Stimulated activated CD8-positive, alpha-beta memory T cell treated with anti-CD3 and anti-CD28 coated beads, Interleukin-15, amount 100 ng/mL, for 48 hours (primary cell): Measurements from ENCODE around the gene GTF3C5.
"Not testable (repeated sequence)": the region's sequence is repeated elsewhere in the genome, so short reads cannot be mapped to it uniquely, and the experiment has no call there.

Source experiments
- DNase-seq, 2 donors: peaks; one replicate each; pipeline ENCODE4 v3.0.0-alpha.2; 2020; ENCODE audit warnings: low read depth in 2 of 2

GTF3C5 gene

GRCh38 chr9:133090752-133091385 lies 60.1 kb downstream of the GTF3C5 start:
- no peak for DNase-seq

DNA sequence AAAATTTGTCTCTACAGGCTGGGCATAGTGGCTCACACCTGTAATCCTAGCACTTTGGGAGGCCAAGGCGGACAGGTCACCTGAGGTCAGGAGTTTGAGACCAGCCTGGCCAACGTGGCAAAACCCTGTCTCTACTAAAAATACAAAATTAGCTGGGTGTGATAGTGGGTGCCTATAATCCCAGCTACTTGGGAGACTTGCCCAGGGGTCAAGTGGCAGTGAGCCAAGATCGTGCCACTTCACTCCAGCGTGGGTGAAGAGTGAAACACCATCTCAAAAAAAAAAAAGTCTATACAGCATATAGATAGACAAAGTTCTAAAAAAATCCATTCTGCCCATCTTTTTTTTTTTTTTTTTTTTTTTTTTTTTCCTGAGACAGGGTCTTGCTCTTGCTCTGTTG lies 63.6 kb downstream of the GTF3C5 start:
- not testable (repeated sequence) for DNase-seq

DNA sequence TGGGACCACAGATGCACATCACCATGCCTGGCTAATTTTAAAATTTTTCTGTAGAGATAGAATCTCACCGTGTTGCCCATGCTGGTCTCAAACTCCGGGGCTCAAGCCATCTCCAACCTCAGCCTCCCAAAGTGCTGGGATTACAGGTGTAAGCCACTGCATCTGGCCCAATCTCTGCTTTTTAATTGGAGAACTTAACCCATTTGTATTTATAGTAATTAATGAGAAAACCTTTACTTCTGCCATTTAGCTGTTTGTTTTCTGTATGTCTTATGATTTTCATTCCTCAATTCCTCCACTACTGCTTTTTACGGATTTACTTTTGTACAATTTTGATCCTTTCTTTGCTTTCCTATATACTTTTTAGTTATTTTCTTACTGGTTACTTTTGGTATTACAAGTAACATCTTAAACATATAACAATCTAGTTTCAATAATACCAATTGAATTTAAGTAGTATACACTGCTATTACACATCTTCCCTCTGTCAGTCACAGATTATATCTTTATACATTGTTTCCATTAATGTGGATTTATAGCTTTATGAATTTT lies 64.1 kb downstream of the GTF3C5 start:
- DNase-seq, result no peak

- DNase-seq, result no peak
Measured at GRCh38 chr9:133098104-133098754, 67.4 kb downstream of the GTF3C5 start.

GRCh38 chr9:133098871-133099270 lies 68.1 kb downstream of the GTF3C5 start:
- no peak for DNase-seq

- DNase-seq, result no peak
Measured at GRCh38 chr9:133099726-133100505, 69.1 kb downstream of the GTF3C5 start.

- DNase-seq, result no peak
Measured at GRCh38 chr9:133100506-133101355, 69.9 kb downstream of the GTF3C5 start.

DNA sequence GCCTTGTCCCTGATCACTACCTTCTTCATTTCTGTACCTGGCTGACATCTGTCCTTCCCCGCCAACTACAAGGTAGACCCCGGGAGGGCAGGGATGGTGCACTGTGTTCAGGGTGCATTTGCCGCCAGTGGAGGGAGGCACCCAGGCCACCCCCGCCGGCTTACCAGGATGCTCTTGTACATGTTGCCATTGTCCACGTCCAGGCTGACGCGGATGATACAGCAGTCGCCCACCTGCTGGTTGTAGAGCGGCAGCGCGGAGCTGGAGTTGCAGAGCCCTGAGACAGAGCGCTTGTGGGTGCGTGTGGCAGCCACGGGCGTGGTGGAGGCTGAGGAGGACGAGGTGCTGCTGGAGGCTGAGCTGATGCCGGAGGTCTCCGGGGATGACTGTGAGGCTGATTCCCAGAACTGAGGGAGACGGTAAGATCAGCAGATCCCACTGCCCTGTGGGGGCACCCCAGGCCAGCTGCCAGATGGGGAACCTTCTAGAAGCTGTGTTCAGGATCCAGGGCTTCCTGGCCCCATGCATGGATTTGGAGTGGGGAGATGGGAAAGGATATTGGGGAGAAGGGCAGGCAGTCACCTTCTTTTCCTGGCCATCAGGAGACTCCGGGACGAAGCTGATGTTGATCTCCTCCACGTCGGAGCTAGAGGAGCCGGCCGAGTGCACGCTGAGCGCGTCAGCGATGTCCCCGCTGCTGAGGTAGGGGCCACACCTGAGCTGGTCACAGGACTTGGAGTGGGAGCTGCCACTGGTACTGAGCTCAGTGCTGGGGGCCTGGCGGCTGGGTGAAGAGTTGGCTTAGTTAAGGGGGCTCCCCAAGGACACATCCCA lies 70.8 kb downstream of the GTF3C5 start:
- no peak for DNase-seq

- no peak for DNase-seq
Measured at GRCh38 chr9:133102190-133103021, 71.6 kb downstream of the GTF3C5 start.

DNA sequence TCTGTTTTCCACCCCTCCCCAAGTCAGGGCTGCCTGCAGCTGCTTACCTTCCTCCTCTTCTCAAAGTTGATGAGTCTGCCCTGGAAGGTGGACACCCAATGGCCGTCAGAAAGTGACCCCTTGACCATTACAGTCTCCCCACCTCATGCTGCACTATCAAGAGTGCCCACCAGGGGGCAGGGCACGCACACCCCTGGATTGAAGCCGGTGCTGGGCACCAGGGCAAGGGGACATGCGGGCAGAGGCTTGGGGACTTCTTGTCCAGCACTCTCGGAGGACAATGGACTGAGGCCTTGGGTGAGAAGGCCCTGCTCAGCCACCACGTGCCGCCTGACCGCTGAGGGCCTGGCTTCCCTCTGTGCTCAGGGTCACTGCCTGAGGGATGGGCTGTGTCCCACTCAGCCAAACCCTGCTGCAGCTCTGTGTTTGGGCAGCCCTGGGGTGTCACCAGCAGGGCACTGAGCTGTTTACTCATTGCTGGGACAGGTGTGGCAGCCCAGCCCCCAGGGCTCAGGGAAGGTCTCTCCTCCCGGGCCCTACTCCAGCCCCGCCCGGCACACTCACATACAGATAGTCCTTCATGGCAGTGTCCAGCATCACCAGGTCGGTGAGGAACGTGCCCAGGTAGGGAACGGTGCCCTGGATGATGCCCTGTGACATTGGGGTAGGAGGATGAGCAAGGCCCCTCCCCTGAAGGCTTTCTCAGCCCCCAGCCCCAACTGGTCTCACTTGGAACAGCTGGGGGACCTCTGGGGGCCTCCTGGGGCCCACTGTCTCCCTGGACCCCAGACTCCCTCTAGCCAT lies 72.6 kb downstream of the GTF3C5 start:
- no peak for DNase-seq

DNA sequence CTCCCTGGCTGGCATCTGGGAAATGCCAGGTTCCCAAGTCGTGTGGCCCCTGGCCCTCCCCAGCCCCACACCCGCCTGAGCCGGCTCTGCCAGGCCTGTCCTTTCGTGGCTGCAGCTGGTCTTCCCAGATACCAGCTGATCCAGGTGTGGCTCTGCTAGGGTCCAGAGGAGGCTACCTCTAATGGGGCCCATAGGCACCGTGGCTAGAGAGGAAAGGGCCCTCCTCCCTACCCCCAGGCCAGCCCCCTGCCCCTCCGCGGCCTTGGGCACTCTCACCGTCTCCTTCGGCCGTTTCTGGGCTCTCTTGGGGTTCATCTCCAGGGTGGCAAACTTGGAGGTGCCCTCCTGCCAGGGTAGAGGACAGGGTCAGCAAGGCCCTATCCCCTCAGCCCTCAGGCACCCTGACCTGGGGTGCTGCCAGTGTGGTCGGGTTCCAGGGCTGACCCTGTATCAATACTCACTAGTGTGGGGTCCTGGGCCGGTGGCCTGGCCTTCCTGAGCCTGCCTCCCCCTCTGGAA lies 73.2 kb downstream of the GTF3C5 start:
- DNase-seq, result no peak

- DNase-seq, result no peak
Measured at GRCh38 chr9:133104718-133105460, 74.1 kb downstream of the GTF3C5 start.

DNA sequence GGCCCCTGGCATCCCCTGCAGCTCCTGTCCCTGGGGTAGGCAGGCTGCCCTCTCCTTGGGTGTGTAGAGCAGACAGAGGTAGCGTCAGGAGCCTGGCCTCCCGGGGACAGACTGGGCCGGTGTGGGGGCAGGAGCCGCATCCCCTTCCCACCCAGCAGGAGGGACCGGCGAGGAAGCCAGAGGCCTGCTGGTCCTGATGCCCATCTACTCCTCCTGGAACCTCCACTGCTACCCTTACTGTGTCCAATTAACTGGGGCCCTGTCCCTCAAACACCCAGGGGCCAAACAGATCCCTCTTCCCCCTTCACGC lies 74.6 kb downstream of the GTF3C5 start:
- DNase-seq, result no peak

DNA sequence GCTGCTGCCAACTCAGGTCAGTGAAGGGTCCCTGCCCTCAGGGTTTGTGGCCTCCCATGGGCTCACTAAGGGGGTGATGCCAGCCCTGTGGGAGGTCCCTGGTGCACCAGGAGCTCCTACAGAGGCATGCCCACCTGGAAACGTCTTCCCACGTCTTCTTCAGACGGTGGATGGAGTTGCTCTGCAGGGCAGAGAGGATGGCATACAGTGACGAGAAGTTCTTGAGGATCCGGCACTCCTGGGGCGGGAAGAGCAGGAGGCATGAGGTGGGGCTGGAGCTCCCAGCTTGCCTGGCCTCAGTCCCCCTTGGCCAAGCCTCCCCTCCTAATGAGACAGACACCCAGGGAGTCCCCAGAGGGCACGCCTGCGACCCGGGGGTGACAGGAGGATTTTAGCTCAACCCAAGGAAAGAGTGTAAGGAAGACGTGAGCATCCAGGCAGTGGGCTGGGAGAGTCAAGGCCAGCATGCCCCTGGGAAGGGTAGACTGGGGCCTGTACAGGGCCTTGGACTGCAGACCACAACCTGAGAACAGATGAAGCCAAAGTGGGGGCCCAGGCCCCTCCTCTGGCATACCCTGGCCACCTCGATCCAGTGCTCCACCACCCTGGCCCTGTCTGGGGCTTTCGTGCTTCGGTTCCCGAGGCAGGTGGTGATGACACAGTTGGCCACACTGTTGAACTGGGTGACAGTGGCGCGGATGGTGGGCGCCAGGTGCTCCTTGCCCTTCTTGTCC lies 75.9 kb downstream of the GTF3C5 start:
- no peak for DNase-seq

- no peak for DNase-seq
Measured at GRCh38 chr9:133107245-133107722, 76.5 kb downstream of the GTF3C5 start.
